Inflammatory macrophage treated with lipopolysaccharide for 1 hour (primary cell): ENCODE measurements around the gene SC5D.

Experiments
- DNase-seq, 2 donors: peaks; one replicate each; pipeline ENCODE4 v3.0.0-alpha.2; 2020 to 2022

The SC5D gene

DNA sequence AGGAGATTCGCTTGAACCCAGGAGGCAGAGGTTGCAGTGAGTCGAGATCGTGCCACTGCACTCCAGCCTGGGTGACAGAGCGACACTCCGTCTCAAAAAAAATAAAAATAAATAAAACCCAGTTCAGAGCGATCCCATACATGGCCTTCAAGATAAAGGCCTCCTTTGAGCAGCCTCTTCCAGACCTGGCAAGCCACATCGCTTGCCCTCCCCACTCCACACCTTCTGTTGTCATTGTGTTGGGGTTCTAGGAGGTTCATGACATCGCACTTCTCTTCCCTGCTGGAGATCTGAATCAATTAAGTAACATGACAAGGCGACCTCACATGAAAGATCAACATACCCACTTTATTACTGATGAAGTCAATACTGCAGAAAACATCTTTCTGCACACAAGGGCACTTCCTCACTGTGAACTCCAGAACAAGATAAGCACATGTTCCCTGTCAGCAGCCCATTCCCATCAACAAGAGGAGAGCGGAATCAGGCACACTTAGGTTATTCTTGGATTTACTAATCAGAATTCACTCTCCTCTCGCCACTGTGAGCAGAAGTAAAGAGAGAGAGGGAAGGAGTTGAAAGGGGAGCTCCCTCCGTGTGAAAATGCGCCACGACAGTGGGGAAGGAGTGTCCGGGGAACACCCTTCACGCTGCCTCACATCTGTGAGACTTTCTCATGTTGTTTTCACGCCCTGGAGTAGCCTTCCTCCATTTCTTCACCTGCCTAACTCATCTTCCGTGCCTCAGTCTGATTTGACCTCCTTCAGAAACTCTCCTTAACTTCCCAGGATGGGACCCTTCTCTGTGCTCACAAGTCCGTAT, 38.3 kb downstream of the SC5D start:
- no peak for DNase-seq

- DNase-seq: no peak
Measured at GRCh38 chr11:121334973-121335710, 42.6 kb downstream of the SC5D start.

DNA sequence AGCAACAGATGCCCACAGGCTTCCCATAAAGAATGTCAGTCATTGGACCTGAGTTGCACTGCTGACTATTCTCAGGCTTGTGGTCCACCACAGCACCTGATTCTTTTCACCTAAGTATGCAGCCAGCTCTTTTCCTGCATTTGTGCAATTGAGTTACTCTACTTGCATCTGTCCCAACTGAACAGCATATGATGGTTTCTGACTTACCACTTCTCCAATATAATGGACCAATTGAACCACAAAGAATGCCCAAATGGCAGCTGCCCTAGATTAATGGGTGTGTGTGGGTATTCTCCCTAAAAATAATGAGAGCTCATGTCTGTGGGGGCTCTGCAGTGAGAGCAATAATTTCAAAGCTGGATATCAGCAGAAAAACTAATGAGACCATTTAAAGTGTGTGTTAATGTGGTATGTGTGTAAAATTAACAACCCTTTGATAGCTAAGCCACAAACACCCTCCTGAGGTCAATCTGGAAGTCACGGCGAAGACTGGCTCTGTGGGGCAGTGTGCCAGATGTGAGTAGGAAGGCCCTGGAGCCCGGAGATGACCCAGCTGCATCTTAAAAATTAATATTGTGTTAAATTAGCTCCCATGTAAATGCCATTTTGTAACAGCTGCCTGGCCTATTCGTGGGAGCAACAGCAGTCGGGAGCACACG, 43.8 kb downstream of the SC5D start:
- DNase-seq: no peak

DNA sequence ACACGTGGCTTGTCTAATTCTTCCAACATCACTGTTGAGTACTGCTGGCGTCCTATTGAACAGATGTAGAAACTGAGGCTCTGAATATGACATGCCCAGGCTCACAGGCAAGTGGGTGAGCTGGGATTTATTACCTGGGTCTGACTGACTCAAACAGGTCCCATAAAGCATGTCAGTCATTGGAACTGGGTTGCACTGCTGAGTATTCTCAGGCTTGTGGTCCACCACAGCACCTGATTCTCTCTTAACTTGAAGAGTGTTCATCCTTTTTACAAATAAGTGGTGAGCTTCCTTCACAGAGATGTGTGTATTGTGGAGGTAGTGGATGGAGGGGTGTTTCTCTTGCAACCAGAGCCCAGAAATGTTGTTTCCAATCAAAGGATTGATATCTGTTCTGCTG, 44.5 kb downstream of the SC5D start:
- no peak for DNase-seq

GRCh38 chr11:121337740-121338272, 45.2 kb downstream of the SC5D start:
- no peak for DNase-seq

DNA sequence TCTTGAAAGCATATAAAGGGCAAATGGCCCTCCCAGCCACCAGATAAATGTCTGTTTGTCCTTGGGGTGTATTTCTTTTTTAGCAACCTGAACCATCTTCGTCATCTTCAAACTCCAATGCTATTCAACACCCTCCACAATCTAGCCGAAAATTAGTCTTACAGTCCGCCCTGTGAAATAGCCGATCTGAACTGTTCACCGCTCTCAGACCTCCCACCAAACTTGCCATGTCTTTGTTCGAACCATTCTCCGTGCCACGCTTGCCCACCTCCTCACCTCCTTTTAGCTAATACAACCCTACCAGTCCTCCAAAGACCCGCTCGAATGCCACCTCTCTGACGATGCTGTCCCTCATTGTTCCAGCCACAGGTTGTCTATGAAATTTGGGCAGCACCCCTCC, 46.0 kb downstream of the SC5D start:
- no peak for DNase-seq

- DNase-seq: peak in 1 of 2 donors; percentile 29
Measured at GRCh38 chr11:121340032-121340580, 47.5 kb downstream of the SC5D start.

DNA sequence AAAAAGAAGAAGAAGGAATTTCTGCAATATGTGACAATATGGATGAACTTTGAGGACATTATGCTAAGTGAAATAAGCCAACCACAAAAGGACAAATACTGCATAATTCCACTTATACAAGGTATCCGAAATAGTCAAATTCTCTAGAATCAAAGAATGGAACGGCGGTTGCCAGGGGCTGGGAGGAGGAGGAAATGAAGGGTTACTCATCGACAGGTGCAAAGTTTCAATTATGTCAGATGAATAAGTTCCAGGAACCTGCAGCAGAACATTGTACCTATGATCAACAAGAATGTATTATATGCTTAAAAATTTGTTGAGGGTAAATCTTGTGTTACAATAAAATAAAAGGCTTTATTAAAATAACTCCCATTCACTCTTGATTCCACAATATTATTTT, 49.0 kb downstream of the SC5D start:
- no peak for DNase-seq

DNA sequence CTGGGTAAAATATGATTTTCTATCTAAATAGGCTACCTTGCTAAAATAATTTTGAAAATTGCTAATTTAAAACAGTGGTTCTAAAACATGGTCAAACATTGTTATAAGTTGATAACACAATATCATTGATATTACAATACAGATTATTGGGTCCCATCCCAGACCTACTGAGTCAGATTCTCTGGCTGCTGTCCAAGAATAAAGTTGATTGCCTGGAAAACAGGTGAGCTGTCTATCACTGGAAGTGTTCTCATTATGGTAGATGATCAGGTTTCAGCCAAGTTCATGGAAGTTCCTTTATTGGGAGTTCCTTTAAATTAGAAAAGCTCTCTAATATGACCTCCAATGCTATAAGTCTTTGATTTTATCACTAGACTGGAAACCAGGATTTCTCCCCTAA, 52.3 kb downstream of the SC5D start:
- DNase-seq: no peak

DNA sequence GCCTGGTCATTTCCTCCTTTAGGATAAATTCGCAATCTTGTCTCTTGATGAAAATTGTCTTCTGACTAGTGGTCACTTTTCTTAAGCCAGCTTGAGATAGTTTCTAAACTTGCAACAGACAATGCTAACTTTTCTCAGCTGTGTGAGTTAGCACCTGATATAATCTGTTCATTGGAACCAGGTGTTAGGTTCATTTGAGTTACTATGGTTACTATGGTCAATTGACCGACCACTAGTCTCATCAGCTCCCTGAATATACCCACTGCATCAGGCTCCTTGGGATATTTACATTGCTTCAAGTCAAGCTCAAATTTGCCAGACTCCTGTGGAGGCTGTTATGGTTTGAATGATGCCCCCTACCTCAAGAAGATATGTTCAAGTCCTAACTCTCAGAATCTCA, 54.5 kb downstream of the SC5D start:
- no peak for DNase-seq

GRCh38 chr11:121347813-121348212, 55.2 kb downstream of the SC5D start:
- DNase-seq: no peak

- no peak for DNase-seq
Measured at GRCh38 chr11:121348220-121348875, 55.8 kb downstream of the SC5D start.

DNA sequence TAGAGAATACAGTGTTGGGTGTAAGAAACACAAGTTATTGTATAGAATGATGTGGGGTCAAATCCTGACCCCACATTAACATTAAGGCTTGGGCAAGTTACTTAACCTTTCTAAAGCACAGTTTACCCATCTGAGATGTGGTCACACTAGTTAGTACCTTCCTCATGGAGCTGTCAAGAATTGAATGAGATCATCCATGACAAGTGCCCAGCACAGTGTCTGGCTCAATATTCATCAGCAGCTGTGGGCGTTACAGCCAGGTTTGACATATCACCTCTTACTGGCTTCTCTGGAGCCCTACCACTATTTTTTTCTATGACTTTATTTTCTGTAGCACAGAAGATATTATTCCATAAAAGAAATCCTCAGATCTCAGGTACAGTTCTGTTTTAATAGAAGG, 57.2 kb downstream of the SC5D start:
- no peak for DNase-seq

DNA sequence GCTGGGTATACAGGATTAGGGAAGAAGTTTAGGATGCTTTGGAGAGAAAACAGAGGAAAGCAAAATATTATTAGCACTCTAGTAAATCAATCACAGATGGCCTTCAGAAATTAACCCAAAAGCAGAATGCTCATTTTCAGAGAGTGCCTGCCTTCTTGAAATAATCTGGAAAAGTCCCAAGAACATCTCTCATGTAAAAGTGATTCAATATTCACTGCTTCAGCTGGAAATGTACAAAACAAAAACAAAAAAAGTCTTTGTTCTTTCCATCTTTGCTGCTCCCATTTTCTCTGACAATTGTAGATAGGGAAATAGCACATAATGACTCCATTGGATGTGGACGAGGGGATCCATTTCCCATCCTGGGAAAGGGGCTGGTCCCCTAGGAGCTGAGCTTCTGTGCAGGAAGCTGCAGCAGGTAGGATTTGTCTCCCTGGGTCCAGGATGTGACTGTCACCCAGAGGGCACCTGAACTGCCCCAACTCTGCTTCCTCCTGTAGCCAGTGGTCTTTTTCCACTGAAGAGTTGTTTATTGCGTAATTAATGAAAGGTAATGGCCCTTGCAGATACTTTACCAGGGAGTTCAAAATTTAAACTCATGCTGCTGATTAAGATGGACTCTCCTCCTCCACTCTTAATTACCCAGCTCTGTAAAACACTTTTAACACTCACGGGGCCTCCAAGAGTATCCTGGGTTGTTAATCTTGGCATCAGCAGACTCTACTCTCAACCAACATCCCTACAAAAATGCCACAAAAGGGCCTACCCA, 57.9 kb downstream of the SC5D start:
- DNase-seq: no peak

DNA sequence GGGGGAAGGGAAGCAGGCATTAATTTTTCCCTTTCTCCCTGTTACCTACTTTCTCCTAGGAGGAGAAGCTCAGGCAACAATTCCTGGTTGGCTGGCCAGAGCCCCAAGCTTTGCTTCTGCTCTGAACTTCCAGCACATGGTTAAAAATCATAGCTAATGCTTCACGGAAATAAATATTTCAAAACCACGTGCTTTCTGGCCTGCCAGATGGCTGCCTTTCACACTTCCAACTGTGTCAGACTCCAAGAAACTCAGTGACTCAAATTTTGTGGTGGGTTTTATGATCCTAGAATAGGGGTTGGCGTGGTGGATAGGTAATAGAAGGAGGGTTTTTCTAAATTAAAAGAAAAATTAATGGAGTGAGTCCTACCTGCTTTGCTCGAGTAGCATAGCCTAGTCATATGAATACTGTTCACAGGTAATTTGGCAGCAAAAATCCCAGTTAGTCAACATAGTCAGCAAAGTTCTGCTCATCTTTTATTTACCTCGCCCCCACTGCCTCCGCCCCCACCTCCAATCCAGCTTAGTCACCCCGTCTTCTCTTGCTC, 58.6 kb downstream of the SC5D start:
- DNase-seq: no peak

- DNase-seq: no peak
Measured at GRCh38 chr11:121352251-121352891, 59.8 kb downstream of the SC5D start.

- no peak for DNase-seq
Measured at GRCh38 chr11:121354192-121354591, 61.6 kb downstream of the SC5D start.

- DNase-seq: no peak
Measured at GRCh38 chr11:121356357-121356756, 63.8 kb downstream of the SC5D start.
